Omental fat pad (tissue), 4 donors: ENCODE data around the gene SLC12A2. TPM values are rescaled to one million over a fixed set of nuclear protein-coding genes. Genes with fewer than 3 reads are reported as not detected.

ENCODE experiments used
- ATAC-seq: fragments of 150-250 bp; one replicate; pipeline ENCODE4 v1.9.1; 2016; ENCODE audit warnings: mild to moderate bottlenecking, moderate library complexity; ENCODE audit not compliant: low FRiP score
- DNase-seq: peaks from one replicate; pipeline ENCODE4 v3.0.0-alpha.2; 2019; ENCODE audit warnings: low spot score
- CTCF ChIP-seq, 3 donors: fragments of 450-650 bp; IDR thresholded peaks; one replicate each; pipeline ENCODE4 v1.5.1; 2016 to 2017; ENCODE audit warnings: antibody characterized with exemption in 3 of 3, mild to moderate bottlenecking in 3 of 3, moderate library complexity in 2 of 3
- total RNA-seq, 4 donors: library from RNA; depleted of rRNA; stranded (reverse); fragments of >200 nt; gene quantifications; one replicate each; pipeline ENCODE4 v1.1.0, GENCODE V29; 2016

Gene SLC12A2
- total RNA-seq, 4 donors from 2014 or later: 14.4 to 28.1 (median 20.6) TPM

- no peak for TF ChIP-seq CTCF (IDR thresholded peaks at IDR 0.05)
- no peak for ATAC-seq
- DNase-seq: no peak
Observed at GRCh38 chr5:128092144-128092543, 8.6 kb downstream of the SLC12A2 start.

GRCh38 chr5:128093368-128093767 is 9.8 kb downstream of the SLC12A2 start:
- TF ChIP-seq CTCF (IDR thresholded peaks at IDR 0.05): no peak
- ATAC-seq: peak; percentile 87
- DNase-seq: no peak

GRCh38 chr5:128097224-128097623 is 13.7 kb downstream of the SLC12A2 start:
- TF ChIP-seq CTCF (IDR thresholded peaks at IDR 0.05): no peak
- no peak for ATAC-seq
- no peak for DNase-seq

- ATAC-seq: no peak
- no peak for TF ChIP-seq CTCF (IDR thresholded peaks at IDR 0.05)
- DNase-seq: no peak
Observed at GRCh38 chr5:128097781-128098180, 14.2 kb downstream of the SLC12A2 start.

- ATAC-seq: no peak
- no peak for TF ChIP-seq CTCF (IDR thresholded peaks at IDR 0.05)
- no peak for DNase-seq
Observed at GRCh38 chr5:128099944-128100343, 16.4 kb downstream of the SLC12A2 start.

- TF ChIP-seq CTCF (IDR thresholded peaks at IDR 0.05): no peak
- DNase-seq (no peak), ATAC-seq (no peak)
Observed at GRCh38 chr5:128100860-128101557, 17.4 kb downstream of the SLC12A2 start.

- DNase-seq: no peak
- TF ChIP-seq CTCF (IDR thresholded peaks at IDR 0.05): no peak
- no peak for ATAC-seq
Observed at GRCh38 chr5:128101676-128102075, 18.1 kb downstream of the SLC12A2 start.
